ENCODE measurements around the gene MSANTD3. TPM values are rescaled to one million over a fixed set of nuclear protein-coding genes. Genes with fewer than 3 reads are reported as not detected.

MSANTD3 gene
- polyA plus RNA-seq, 1 experiment = 63.1 TPM

DNA sequence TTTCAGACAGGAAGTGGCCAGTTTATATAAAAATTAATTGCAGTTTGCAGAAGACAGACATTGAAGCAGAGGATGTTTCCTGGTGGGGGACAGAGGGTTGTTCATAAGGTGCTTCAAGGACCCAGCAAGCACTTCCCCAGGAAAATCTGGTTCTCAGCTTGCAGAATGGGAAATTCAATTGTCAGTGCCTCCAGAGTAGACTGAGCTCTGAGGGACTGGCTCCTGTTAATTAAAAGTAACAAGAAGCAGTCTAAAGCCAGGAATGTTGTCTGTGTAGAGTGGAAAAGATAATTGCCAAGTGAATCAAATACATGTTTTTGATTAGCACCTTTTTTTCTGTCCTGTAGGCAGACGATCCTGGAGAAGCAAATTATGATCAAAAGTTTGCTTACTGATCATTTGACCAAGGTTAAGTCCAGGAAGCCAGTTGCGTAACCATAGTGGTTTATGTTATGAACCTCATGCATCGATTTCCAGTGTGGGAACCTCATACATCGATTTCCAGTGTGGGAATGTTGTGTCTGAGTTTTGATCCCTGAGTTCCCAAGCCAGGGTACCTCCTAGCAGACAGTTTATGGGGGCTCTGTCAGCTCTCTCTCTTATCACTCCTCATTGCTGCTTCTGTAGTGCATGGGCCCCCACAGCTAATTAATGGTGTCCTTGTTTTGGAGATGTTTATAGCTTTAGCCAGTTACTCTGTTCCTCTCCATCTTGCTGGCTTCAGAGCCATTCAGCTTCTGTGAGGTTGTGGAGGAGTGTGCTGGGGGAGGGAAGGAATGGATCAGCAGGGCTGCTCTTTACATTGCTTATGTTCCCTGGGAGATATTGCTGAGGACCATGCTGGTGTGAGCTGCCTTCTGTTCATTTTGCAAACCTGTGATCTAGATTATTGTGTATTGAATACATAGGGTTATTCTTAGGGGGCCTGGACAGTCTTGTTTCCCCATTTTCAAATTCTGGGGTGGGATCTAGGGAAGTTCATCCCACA, 17.1 kb downstream of the MSANTD3 start:
- ChIA-PET CTCF (interaction anchor here (0.6 to 2.7 kb wide), 4 partner anchors 10 to 119 kb away, joined by 3 to 14 read pairs (median 4); partner anchors contain the start of gene TMEFF1), POLR2A (interaction anchor here (0.7 kb wide), 1 partner anchor 23 kb away, joined by 4 read pairs; no protein-coding TSS in a partner anchor)
- H3K27me3 ChIP-seq (ENCODE audit: control insufficient read depth, insufficient read depth, low read length) = no peaks in the 10 kb centered on the region
- no peak for DNase-seq (ENCODE audit: low read depth, low spot score)
- no peak for TF ChIP-seq CTCF (IDR thresholded peaks at IDR 0.05; ENCODE audit: low read depth, low read length)
- no peaks in the 10 kb centered on the region for H3K9me3 ChIP-seq (ENCODE audit: control insufficient read depth, insufficient read depth, low read length)
- H3K27ac ChIP-seq (ENCODE audit: low read depth, low read length) = no peak overlapping the region
- no peak overlapping the region for H3K4me3 ChIP-seq (ENCODE audit: low read depth, low read length)

GRCh38 chr9:100445161-100445902, 18.4 kb downstream of the MSANTD3 start:
- no peak for DNase-seq (ENCODE audit: low read depth, low spot score)
- no peaks in the 10 kb centered on the region for H3K27me3 ChIP-seq (ENCODE audit: control insufficient read depth, insufficient read depth, low read length)
- ChIA-PET POLR2A (no interaction called here), CTCF (interaction anchor here (0.8 to 2.9 kb wide), 4 partner anchors 8 to 157 kb away, joined by 4 to 26 read pairs (median 5); partner anchors contain the start of gene TMEFF1)
- TF ChIP-seq CTCF (IDR thresholded peaks at IDR 0.05; ENCODE audit: low read depth, low read length) = no peak
- H3K27ac ChIP-seq (ENCODE audit: low read depth, low read length) = no peak overlapping the region
- no peak overlapping the region for H3K4me3 ChIP-seq (ENCODE audit: low read depth, low read length)
- no peaks in the 10 kb centered on the region for H3K9me3 ChIP-seq (ENCODE audit: control insufficient read depth, insufficient read depth, low read length)

GRCh38 chr9:100445903-100446549, 19.1 kb downstream of the MSANTD3 start:
- Histone ChIP-seq H3K27me3 (ENCODE audit: control insufficient read depth, insufficient read depth, low read length) (no peaks in the 10 kb centered on the region), H3K4me3 (ENCODE audit: low read depth, low read length) (no peak overlapping the region), H3K27ac (ENCODE audit: low read depth, low read length) (no peak overlapping the region), H3K9me3 (ENCODE audit: control insufficient read depth, insufficient read depth, low read length) (no peaks in the 10 kb centered on the region)
- no peak for TF ChIP-seq CTCF (IDR thresholded peaks at IDR 0.05; ENCODE audit: low read depth, low read length)
- CTCF ChIA-PET = interaction anchor here (0.8 to 2.9 kb wide), 3 partner anchors 9 to 156 kb away, joined by 4 to 26 read pairs (median 6); no protein-coding TSS in a partner anchor
- POLR2A ChIA-PET = no interaction called here
- no peak for DNase-seq (ENCODE audit: low read depth, low spot score)

DNA sequence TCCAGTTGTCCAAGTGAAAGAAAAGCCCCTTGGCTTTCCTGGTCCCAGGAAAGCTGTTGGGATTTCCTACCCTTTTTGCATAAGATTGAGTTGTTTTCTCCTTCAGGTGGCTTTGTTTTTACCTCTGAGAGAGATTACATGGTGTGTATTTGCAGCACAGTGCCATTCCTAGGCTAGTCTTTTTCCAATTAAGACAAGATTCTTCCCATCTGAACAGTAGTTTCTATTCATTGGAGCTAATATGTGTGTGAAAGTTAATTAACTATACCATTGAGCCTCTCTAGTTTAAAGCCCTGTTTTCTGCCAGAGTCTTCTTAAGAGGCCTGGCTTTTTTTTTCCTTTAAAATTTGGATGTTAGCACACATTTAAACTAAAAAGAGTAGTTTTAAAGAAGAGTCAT, 20.1 kb downstream of the MSANTD3 start:
- DNase-seq (ENCODE audit: low read depth, low spot score) = no peak
- TF ChIP-seq CTCF (IDR thresholded peaks at IDR 0.05; ENCODE audit: low read depth, low read length) = no peak
- CTCF ChIA-PET = interaction anchor here (2.9 kb wide), 1 partner anchor 10 kb away, joined by 26 read pairs; no protein-coding TSS in a partner anchor
- H3K27me3 ChIP-seq (ENCODE audit: control insufficient read depth, insufficient read depth, low read length) = no peaks in the 10 kb centered on the region
- H3K9me3 ChIP-seq (ENCODE audit: control insufficient read depth, insufficient read depth, low read length) = no peaks in the 10 kb centered on the region
- POLR2A ChIA-PET = no interaction called here
- H3K4me3 ChIP-seq (ENCODE audit: low read depth, low read length) = no peak overlapping the region
- no peak overlapping the region for H3K27ac ChIP-seq (ENCODE audit: low read depth, low read length)
